RPMI7951 (cell line): Measurements from ENCODE around the gene SAA1. TPM values are rescaled to one million over a fixed set of nuclear protein-coding genes. Genes with fewer than 3 reads are reported as not detected.

ENCODE experiments used
- DNase-seq: peaks from one replicate; pipeline ENCODE4 v3.0.0-alpha.2; 2012; ENCODE audit warnings: low read depth
- total RNA-seq: library from RNA; depleted of rRNA; stranded (reverse); fragments of >200 nt; shearing (Covaris generic); gene quantifications from 2 replicates; pipeline ENCODE4 v1.2.3, GENCODE V29; 2014; rRNA removed

Gene SAA1
- total RNA-seq, 1 experiment from 2014 or later = not detected

GRCh38 chr11:18310800-18311340 is 44.8 kb downstream of the SAA1 start:
- DNase-seq = no peak

- DNase-seq = no peak
Measured at GRCh38 chr11:18312012-18312411, 45.9 kb downstream of the SAA1 start.

- peak; percentile 50 for DNase-seq
Measured at GRCh38 chr11:18312663-18313420, 46.8 kb downstream of the SAA1 start.

- DNase-seq = peak; percentile 48
Measured at GRCh38 chr11:18313965-18314763, 48.1 kb downstream of the SAA1 start.

- no peak for DNase-seq
Measured at GRCh38 chr11:18314784-18315523, 48.9 kb downstream of the SAA1 start.

- no peak for DNase-seq
Measured at GRCh38 chr11:18315893-18316292, 49.8 kb downstream of the SAA1 start.

GRCh38 chr11:18317551-18317950 is 51.5 kb downstream of the SAA1 start:
- DNase-seq = no peak

Other genes with a start within 250 kb of the SAA1 start
- gene TPH1, start 220.0 kb upstream of the SAA1 start, total RNA-seq = under 0.01 TPM in 1 of 2 replicates, not detected in the other
- 30.9 and 31.7 TPM in 2 replicates for gene SAAL1, start 160.2 kb upstream of the SAA1 start, total RNA-seq
- not detected in 2 replicates for gene MRGPRX3, start 133.7 kb upstream of the SAA1 start, total RNA-seq
- not detected in 2 replicates for gene MRGPRX4, start 93.4 kb upstream of the SAA1 start, total RNA-seq
- gene SAA4, start 29.5 kb upstream of the SAA1 start, total RNA-seq = not detected in 2 replicates
- 0.20 and 0.84 TPM in 2 replicates for gene SAA2, start 17.6 kb upstream of the SAA1 start, total RNA-seq
- gene HPS5, start 55.9 kb downstream of the SAA1 start, total RNA-seq = 16.0 and 16.5 TPM in 2 replicates
- 53.6 and 74.5 TPM in 2 replicates for gene GTF2H1, start 56.3 kb downstream of the SAA1 start, total RNA-seq
- 1,614 and 1,664 TPM in 2 replicates for gene LDHA, start 128.3 kb downstream of the SAA1 start, total RNA-seq
- gene LDHC, start 146.1 kb downstream of the SAA1 start, total RNA-seq = 0.29 TPM in 1 of 2 replicates, not detected in the other
- not detected in 2 replicates for gene LDHAL6A, start 189.6 kb downstream of the SAA1 start, total RNA-seq